Left hindlimb (tissue), 1 donor: Measurements from ENCODE around the gene MYO1C.
A peak's percentile ranks its signal among the peaks of the same experiment; 100 is the strongest.
"Not testable (repeated sequence)": the region's sequence is repeated elsewhere in the genome, so short reads cannot be mapped to it uniquely, and the experiment has no call there.

Source experiments
- DNase-seq: peaks from one replicate; pipeline ENCODE4 v3.0.0-alpha.2; 2018

Gene MYO1C

GRCh38 chr17:1461198-1461944, 31.1 kb downstream of the MYO1C start:
- DNase-seq = no peak

GRCh38 chr17:1460233-1460632, 32.3 kb downstream of the MYO1C start:
- DNase-seq = no peak

- peak; percentile 97 for DNase-seq
Measured at GRCh38 chr17:1455797-1456599, 36.5 kb downstream of the MYO1C start, which contains the start of gene CRK. CRK (minus strand) TSS chr17:1456232; CDS start chr17:1456117, 115 bp downstream.

GRCh38 chr17:1455291-1455796, 37.1 kb downstream of the MYO1C start:
- DNase-seq = peak; percentile 75

- no peak for DNase-seq
Measured at GRCh38 chr17:1454541-1454940, 37.9 kb downstream of the MYO1C start.

GRCh38 chr17:1453694-1454093, 38.8 kb downstream of the MYO1C start:
- DNase-seq = not testable (repeated sequence)

- DNase-seq = no peak
Measured at GRCh38 chr17:1452836-1453235, 39.6 kb downstream of the MYO1C start.

GRCh38 chr17:1450261-1450660, 42.2 kb downstream of the MYO1C start:
- not testable (repeated sequence) for DNase-seq

- DNase-seq = no peak
Measured at GRCh38 chr17:1449412-1449967, 43.0 kb downstream of the MYO1C start.

- no peak for DNase-seq
Measured at GRCh38 chr17:1447052-1447451, 45.4 kb downstream of the MYO1C start.

GRCh38 chr17:1446201-1446600, 46.3 kb downstream of the MYO1C start:
- no peak for DNase-seq

- DNase-seq = not testable (repeated sequence)
Measured at GRCh38 chr17:1445695-1446094, 46.8 kb downstream of the MYO1C start.

- DNase-seq = not testable (repeated sequence)
Measured at GRCh38 chr17:1442721-1443120, 49.8 kb downstream of the MYO1C start.

- no peak for DNase-seq
Measured at GRCh38 chr17:1442187-1442586, 50.3 kb downstream of the MYO1C start.

- no peak for DNase-seq
Measured at GRCh38 chr17:1440921-1441320, 51.6 kb downstream of the MYO1C start.

- no peak for DNase-seq
Measured at GRCh38 chr17:1438593-1439083, 53.8 kb downstream of the MYO1C start.

GRCh38 chr17:1435326-1435725, 57.2 kb downstream of the MYO1C start:
- no peak for DNase-seq

- DNase-seq = no peak
Measured at GRCh38 chr17:1434150-1434549, 58.3 kb downstream of the MYO1C start.

- DNase-seq = no peak
Measured at GRCh38 chr17:1431631-1432104, 60.8 kb downstream of the MYO1C start.

- no peak for DNase-seq
Measured at GRCh38 chr17:1423456-1424135, 68.9 kb downstream of the MYO1C start.

GRCh38 chr17:1422885-1423284, 69.6 kb downstream of the MYO1C start:
- no peak for DNase-seq

- DNase-seq = no peak
Measured at GRCh38 chr17:1421470-1421869, 71.0 kb downstream of the MYO1C start.

GRCh38 chr17:1420981-1421380, 71.5 kb downstream of the MYO1C start:
- no peak for DNase-seq
